ENCODE measurements around the gene ADAMTSL3. TPM values are rescaled to one million over a fixed set of nuclear protein-coding genes. Genes with fewer than 3 reads are reported as not detected.

Gene ADAMTSL3
- polyA plus RNA-seq, 10 donors, result 33.3 to 73.3 (median 52.2) TPM

- no peak for DNase-seq
These were observed 1.3 kb downstream of the ADAMTSL3 start for GRCh38 chr15:83655237-83655616.

GRCh38 chr15:83656192-83656591 lies 2.3 kb downstream of the ADAMTSL3 start:
- DNase-seq, result peak in 1 of 3 donors; percentile 21

DNA sequence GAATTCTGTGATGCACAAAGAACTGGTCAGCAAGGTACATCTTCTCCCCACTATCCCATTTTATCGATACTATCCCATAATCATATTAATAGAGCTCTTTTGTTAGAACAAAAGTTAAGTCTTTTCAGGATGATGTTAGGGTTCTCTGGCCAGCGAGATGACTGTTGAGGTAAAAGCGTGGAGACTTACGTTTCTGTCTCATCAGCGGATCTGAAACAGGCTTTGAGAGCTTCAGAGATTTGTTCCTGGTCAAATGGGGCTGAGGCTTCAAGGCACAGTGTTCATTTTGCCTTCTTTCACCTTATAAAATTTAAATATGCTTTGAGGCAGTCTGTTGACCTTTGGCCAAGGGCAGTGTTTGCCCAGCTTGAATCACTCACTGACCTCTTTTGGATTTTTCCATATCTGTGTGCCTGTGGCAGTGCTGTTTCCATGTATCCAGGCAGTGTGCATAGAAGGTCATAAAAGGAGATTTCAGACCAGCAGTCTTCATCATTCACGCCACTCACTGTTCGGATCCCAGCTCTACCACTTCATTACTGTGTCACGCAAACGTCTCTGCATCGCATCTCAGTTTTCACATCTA lies 3.1 kb downstream of the ADAMTSL3 start:
- DNase-seq, result no peak

DNA sequence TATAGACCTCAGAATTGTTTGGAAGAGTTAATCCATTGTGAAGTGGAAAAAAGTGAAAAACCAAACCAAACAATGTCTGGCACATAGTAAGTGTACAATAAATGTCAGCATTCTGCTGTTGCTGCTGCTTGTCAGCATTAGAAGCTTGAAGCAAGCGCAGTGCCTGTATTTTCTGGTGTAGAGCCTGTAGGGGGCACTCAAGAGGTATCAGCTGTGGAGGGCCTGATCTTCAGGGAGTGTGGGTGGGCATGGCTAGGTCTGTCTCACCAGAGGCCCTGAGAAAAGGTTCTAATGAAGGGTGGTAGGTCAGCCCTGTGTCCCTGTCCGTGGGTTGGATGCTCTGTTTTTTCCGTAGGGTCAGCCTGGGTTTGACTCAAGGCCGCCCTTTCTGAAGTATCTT lies 3.6 kb downstream of the ADAMTSL3 start:
- DNase-seq, result no peak

GRCh38 chr15:83658430-83659416 lies 4.8 kb downstream of the ADAMTSL3 start:
- DNase-seq, result peak in 2 of 3 donors; percentile 43 to 82

DNA sequence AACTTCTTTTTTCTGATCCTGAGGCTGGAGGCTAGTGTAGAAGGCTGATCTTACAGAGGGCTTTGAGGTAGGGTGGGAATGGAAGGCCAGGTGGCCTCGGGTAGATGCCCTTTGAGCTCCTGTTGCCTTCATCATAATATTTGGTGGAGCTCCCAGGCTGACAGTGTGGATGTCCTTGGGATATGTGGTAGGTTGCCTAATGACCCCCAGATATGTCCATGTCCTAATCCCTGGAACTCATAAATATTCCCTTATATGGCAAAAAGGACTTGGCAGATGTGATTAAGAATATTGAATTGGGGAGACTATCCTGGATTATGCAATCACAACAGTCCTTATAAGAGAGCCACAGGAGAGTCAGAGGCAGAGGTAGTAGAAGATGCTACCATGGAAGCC lies 5.5 kb downstream of the ADAMTSL3 start:
- no peak for DNase-seq

- peak in 2 of 3 donors; percentile 53 to 73 for DNase-seq
These were observed 11.6 kb downstream of the ADAMTSL3 start for GRCh38 chr15:83665480-83665879.

GRCh38 chr15:83670672-83671229 lies 16.8 kb downstream of the ADAMTSL3 start:
- peak in 1 of 3 donors; percentile 68 for DNase-seq

DNA sequence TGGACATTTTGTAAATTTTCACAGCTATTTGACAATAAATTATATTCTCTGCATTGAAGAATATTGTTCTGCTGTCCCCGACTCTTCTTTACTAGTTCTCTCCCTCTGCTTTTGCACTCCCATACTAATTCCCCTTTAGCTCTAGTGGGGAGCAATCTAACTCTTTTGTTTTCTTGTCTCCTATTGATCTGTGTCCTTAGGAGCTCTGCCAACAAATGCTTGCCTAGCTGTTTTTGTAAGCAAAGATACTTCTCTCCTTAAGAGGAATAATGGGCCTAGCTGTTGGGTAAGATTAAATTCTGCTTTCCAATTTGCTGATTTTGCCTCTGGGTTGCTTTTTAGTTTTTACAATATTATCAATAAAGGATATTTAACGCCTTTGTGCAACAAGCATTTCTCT lies 17.7 kb downstream of the ADAMTSL3 start:
- no peak for DNase-seq

GRCh38 chr15:83673385-83673784 lies 19.5 kb downstream of the ADAMTSL3 start:
- DNase-seq, result no peak

DNA sequence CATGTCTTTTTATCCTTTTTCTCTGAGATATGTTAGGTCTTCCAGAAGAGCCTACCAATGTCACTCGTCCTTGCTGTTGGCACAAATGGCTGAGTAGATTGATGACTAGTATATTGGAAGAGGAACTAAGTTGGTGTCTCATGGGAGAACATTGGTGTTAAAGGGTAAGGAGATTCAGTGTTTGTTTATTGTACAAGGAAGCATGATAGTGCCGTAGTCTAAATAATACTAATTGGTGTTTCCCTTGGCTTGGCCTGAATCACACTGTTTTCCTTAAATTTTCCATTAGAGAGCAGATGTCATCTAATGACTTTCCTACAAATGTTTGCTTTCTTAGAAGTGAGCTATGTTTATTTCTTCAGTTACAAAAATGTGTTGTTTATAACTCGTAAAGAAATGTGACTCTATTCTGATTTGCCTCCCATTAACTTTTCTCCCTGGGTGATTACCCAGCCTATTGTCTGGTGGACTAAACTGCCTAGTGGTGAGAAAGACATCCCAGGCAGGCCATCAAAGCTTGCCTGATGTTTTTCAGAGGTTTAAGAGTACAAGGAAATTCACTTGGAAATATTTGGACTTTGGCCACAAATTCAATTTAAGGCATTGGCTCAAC lies 28.7 kb downstream of the ADAMTSL3 start:
- no peak for DNase-seq

- DNase-seq, result peak in 1 of 3 donors; percentile 57
These were observed 32.0 kb downstream of the ADAMTSL3 start for GRCh38 chr15:83685916-83686332.

GRCh38 chr15:83688201-83688600 lies 34.3 kb downstream of the ADAMTSL3 start:
- DNase-seq, result no peak

DNA sequence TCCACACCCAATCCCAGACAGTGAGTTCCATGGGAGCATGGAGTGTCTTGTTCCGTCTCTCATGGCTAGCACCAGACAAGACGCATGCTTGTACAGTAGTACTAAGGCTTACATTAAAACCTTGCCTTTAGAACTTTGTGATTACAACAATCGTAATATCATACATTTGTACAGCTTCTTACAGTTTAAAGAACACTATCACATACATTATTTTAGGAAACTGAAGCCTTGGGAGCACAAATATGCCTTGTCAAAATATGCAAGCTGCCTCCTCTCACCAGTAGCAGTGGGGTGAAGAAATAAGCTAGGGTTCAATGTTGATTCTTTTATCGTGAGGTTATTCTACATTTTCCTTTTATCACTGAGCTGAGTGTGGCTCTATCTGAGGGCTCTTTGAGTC lies 36.8 kb downstream of the ADAMTSL3 start:
- no peak for DNase-seq

DNA sequence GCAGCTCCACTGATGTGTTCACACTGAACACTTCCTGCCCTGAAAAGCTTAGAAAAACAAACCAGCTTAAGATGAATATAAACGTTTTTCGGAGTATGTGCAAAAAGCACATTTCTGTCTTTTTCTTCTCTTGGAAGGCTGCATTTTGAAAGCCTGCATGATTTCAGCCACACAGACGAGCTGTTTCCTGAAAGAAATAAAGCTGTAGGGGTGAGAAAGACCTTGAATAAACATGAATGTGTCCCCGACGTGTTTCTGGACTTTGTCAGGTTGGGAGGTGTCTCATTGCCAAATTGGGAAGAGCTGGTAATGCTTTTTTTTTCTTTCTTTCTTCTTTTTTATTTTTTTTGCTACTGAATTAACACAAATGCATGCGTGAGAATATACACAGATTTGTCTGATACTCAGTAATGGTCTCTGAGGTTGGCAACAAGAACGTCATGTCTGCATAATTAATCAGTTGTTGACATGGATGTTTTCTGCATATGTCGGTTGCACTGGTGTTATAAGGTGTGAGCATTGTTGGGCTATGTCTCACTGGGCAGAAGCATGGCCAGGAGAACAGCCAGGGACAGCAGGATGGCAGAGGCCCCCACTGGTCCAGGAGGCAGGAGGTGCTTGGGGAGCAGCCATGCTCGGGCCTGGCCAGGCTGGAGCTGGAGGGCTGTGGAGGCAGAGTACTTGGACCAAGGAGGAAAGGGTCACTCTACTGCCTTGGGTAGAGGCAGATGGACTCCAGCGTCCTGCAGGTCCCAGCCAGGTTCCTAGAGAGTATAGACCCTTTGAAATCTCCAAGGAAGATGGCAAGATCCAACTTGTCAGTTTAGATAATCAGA lies 39.0 kb downstream of the ADAMTSL3 start:
- DNase-seq, result no peak

DNA sequence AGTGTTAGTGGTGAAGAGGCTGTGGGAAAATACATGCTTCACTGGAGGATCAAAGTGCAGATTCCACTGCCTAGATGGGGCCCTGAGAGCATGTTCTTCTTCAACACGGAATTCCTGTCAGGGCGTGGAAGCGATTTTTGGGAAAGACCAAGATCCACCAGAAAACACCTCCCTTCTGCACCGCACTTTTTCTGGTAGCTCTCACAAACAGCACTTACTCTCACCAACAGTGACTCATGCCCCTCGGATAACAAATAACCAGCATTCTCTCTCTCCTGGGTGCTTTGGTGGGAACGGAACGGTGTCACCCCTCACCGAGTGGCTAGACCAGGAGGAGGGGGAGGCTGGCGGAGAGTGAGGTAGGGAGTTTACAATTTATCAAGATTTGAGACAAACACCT lies 40.1 kb downstream of the ADAMTSL3 start:
- DNase-seq, result no peak

DNA sequence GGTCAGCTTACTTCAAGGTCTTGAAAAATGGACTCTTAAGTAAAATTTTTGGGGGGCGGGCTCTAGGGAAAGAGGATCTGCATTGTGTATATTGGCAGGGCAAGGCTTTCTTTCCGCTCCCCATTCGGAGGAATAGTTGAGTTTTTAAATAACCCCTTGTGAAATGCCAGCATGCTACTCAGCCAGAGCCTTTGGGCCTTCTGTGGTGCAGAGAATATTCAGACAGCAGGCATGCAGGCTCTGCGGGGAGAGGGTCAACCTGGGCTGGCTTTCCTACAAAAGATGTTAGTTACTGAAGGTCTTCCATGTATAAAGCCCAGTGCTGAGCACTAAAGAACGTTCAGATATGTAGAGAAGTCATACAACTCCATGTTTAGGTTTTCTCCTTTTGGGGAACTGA lies 40.6 kb downstream of the ADAMTSL3 start:
- DNase-seq, result no peak

DNA sequence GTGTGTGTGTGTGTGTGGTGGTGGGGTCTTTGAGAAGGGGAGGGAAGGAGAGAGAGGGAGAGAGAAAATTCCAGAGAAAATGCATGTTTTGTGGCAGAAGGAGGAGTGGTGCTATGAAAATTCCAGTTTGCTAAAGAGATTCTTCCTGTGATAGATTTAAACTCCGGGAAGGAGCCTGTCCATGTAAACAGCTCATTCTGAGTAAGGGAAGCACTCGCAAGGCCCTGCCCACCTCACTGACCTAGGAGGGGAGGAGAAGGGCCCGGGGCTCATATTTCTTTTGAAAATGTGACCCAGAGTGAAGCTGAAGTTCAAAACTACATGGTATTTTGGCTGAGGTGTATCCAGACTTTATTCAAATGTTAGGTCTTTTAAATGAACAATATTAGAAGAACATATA lies 41.3 kb downstream of the ADAMTSL3 start:
- DNase-seq, result no peak

GRCh38 chr15:83695901-83696425 lies 42.0 kb downstream of the ADAMTSL3 start:
- no peak for DNase-seq

GRCh38 chr15:83697716-83698115 lies 43.8 kb downstream of the ADAMTSL3 start:
- DNase-seq, result no peak

GRCh38 chr15:83698294-83698693 lies 44.4 kb downstream of the ADAMTSL3 start:
- DNase-seq, result peak; percentile 48 to 85 (median 61)
